Measurements from ENCODE around the gene NTN3. TPM values are rescaled to one million over a fixed set of nuclear protein-coding genes. Genes with fewer than 3 reads are reported as not detected.

The NTN3 gene
- 0.71 TPM for total RNA-seq
- 0.02 TPM for polyA plus RNA-seq
- long read RNA-seq, donor 1, result 0 reads
- long read RNA-seq, donor 2, result 0 reads
- long read RNA-seq, donor 3, result 0 reads
- long read RNA-seq, donor 4, result 0 reads
- long read RNA-seq, donor 5, result 0 reads
- long read RNA-seq, donor 6, result 0 reads
- long read RNA-seq, donor 7, result 0 reads
- long read RNA-seq, donor 8, result 0 reads
- long read RNA-seq, donor 9, result 0 reads
- long read RNA-seq, donor 10, result 0 reads

DNA sequence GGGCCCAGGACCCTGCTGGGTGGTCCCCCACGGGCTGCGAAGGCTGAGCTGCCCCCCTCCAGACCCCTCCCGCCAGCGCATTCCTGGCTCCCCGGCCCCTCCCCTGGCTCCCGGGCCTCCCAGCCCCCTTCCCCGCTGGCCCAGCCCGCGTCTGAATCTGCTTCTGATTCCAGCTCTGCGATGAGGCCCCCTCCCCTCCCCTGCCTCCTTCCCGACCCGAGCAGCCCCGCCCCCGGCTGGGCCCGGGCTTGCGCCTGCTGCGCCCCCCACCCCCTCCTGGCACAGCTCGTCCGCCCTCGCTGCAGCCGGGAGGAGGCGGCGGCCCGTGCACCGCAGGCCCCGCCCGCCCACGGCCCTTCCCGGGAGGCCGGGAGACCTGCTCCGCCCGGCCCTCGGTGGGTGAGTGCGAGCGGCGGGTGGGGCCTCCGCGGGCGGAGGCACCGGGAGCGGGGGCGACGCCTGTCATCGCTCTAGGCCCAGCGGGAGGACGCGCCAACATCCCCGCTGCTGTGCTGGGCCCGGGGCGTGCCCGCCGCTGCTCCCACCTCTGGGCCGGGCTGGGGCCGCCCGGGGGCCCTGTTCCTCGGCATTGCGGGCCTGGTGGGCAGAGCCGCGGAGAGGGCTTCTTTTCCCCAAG, at the start of gene NTN3:
Gene NTN3 (plus strand): TSS at position 282 of the 637 bp plus-strand sequence. CDS start 405 bp downstream, outside the sequence.
- WGBS, result 2% methylated on average over 59 of the region's 59 CpGs
- Histone ChIP-seq H3K9me3 (ENCODE audit: control insufficient read depth in 2 of 2, insufficient read depth in 1 of 2, low read length in 1 of 2) (no peaks in the 10 kb centered on the region), H3K27ac (ENCODE audit: low read depth in 1 of 2, low read length in 1 of 2) (peak within 1 kb of the TSS in 1 of 2 donors; percentile 8), H3K27me3 (ENCODE audit: control insufficient read depth in 2 of 2, insufficient read depth in 1 of 2, low read length in 1 of 2) (peaks cover 85 to 87% of the 10 kb centered on the region in 2 donors), H3K4me1 (ENCODE audit: control insufficient read depth in 2 of 2, insufficient read depth in 2 of 2, low read length in 2 of 2) (peaks cover 23 to 61% of the 10 kb centered on the region in 2 donors), H3K4me3 (ENCODE audit: low read length in 2 of 2) (peak within 1 kb of the TSS in 1 of 2 donors; percentile 19), H3K36me3 (ENCODE audit: control insufficient read depth in 2 of 2, insufficient read depth in 2 of 2, low read length in 1 of 2) (no peaks in the 10 kb centered on the region)
- DNase-seq (ENCODE audit: low read depth in 6 of 9, low spot score in 9 of 9), result peak in 1 of 9 donors; percentile 26

DNA sequence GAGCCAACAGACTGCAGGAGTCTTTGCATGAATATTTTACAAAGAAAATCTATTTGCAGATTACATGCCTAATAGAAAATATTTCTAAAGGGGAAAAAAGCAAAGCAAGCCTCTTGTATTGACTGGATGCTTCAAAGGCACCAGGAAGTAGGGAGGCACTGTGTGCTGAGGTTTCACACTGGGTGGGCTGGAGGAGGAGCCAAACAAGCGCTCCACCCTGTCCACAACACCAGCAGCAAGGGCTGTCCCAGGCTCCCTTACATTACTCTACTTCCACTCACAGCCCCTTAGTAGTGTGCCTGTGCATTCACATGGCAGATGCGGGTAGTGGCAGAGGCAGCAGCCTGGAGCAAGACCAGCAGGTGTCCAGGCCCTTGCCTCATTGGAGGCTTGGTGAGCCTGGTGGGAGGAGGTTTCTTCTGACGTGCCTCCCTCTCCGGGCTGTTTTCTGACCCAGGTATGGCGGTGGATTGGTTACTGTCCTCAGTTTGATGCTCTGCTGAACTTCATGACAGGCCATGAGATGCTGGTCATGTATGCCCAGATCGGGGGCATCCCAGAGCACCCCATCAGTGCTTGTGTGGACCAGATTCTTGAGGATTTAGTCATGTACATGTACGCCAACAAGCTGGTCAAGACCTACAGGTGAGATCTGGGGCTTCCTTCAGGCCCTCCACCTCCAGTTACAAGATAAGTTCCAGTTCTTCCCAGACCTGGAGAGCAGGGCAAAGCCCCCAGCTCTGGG, 48.8 kb upstream of the NTN3 start:
- H3K27ac ChIP-seq (ENCODE audit: low read depth in 1 of 2, low read length in 1 of 2), result no peak overlapping the region
- H3K4me3 ChIP-seq (ENCODE audit: low read length in 2 of 2), result no peak overlapping the region
- no peaks in the 10 kb centered on the region for H3K9me3 ChIP-seq (ENCODE audit: control insufficient read depth in 2 of 2, insufficient read depth in 1 of 2, low read length in 1 of 2)
- no peak for DNase-seq (ENCODE audit: low read depth in 6 of 9, low spot score in 9 of 9)
- no peaks in the 10 kb centered on the region for H3K36me3 ChIP-seq (ENCODE audit: control insufficient read depth in 2 of 2, insufficient read depth in 2 of 2, low read length in 1 of 2)
- peaks cover 0 to 9% of the 10 kb centered on the region in 2 donors for H3K27me3 ChIP-seq (ENCODE audit: control insufficient read depth in 2 of 2, insufficient read depth in 1 of 2, low read length in 1 of 2)
- 95% methylated on average over 7 of the region's 7 CpGs for WGBS
- H3K4me1 ChIP-seq (ENCODE audit: control insufficient read depth in 2 of 2, insufficient read depth in 2 of 2, low read length in 2 of 2), result peaks cover 0 to 7% of the 10 kb centered on the region in 2 donors

DNA sequence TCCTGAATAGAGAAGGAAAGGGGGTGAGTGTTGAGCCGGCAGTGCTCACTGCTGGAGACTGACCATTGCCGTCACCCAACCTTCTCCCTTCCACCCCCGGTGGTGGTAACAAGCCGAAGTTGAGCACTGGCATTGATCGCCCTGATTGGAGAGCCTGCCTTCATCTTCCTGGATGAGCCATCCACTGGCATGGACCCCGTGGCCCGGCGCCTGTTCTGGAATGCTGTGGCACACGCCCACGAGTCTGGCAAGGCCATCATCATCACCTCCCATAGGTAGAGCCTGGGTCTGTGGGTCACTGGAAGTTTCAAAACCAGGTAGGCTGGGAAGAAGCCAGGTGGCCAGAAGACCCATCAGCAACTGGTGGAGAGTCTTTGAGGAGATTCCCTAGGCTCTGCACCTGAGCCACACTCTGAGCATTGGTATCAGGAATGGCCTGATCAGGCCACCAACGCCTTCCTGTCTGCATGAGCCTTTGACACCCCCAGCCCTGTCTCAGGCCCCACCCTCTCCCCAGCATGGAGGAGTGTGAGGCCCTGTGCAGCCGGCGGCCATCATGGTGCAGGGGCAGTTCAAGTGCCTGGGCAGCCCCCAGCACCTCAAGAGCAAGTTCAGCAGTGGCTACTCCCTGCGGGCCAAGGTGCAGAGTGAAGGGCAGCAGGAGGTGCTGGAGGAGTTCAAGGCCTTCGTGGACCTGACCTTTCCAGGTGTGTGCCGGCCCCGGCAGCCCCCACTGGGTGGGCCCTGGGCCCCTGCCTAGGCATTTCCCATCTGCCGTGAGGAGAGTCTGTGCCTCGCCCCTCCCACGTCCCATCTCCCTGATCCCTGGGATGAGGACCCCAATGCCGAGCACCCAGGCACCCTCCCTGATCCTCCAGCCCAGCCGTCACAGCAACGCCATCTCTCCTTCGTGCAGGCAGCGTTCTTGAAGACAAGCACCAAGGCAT, 46.8 kb upstream of the NTN3 start:
- Histone ChIP-seq H3K27me3 (ENCODE audit: control insufficient read depth in 2 of 2, insufficient read depth in 1 of 2, low read length in 1 of 2) (peaks cover 0 to 9% of the 10 kb centered on the region in 2 donors), H3K27ac (ENCODE audit: low read depth in 1 of 2, low read length in 1 of 2) (no peak overlapping the region), H3K9me3 (ENCODE audit: control insufficient read depth in 2 of 2, insufficient read depth in 1 of 2, low read length in 1 of 2) (no peaks in the 10 kb centered on the region), H3K4me3 (ENCODE audit: low read length in 2 of 2) (no peak overlapping the region), H3K4me1 (ENCODE audit: control insufficient read depth in 2 of 2, insufficient read depth in 2 of 2, low read length in 2 of 2) (peaks cover 0 to 17% of the 10 kb centered on the region in 2 donors), H3K36me3 (ENCODE audit: control insufficient read depth in 2 of 2, insufficient read depth in 2 of 2, low read length in 1 of 2) (no peaks in the 10 kb centered on the region)
- DNase-seq (ENCODE audit: low read depth in 6 of 9, low spot score in 9 of 9), result no peak
- 98% methylated on average over 25 of the region's 25 CpGs for WGBS

DNA sequence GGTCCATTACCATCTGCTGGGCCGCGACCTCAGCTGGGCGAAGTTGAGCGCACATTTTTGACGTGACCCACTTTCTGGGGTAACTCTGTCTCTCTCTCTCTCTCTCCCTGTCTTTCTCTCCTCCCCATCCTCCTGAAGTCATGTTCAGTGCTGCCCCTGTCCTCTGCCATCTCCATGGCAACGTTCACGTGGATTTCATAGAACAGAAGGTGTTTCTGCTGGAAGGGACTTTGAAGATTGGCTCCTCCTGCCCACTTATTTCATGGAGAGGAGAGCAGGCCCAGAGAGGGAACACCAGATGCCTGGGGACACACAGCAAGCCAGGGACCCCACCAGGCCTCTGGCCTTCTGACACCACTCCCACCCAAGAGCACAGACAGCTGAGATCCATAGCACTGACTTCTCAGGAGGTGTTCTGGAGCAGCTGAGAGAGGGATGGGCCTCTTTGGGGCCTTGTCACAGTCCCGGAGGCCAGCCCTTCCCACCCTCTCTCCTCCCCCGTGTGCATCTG, 46.0 kb upstream of the NTN3 start:
- Histone ChIP-seq H3K4me1 (ENCODE audit: control insufficient read depth in 2 of 2, insufficient read depth in 2 of 2, low read length in 2 of 2) (peaks cover 4 to 21% of the 10 kb centered on the region in 2 donors), H3K4me3 (ENCODE audit: low read length in 2 of 2) (no peak overlapping the region), H3K27ac (ENCODE audit: low read depth in 1 of 2, low read length in 1 of 2) (no peak overlapping the region), H3K9me3 (ENCODE audit: control insufficient read depth in 2 of 2, insufficient read depth in 1 of 2, low read length in 1 of 2) (no peaks in the 10 kb centered on the region), H3K36me3 (ENCODE audit: control insufficient read depth in 2 of 2, insufficient read depth in 2 of 2, low read length in 1 of 2) (no peaks in the 10 kb centered on the region), H3K27me3 (ENCODE audit: control insufficient read depth in 2 of 2, insufficient read depth in 1 of 2, low read length in 1 of 2) (peaks cover 0 to 8% of the 10 kb centered on the region in 2 donors)
- no peak for DNase-seq (ENCODE audit: low read depth in 6 of 9, low spot score in 9 of 9)
- WGBS, result 95% methylated on average over 9 of the region's 9 CpGs

- no peak for DNase-seq (ENCODE audit: low read depth in 6 of 9, low spot score in 9 of 9)
- 97% methylated on average over 13 of the region's 13 CpGs for WGBS
- peaks cover 0 to 4% of the 10 kb centered on the region in 2 donors for H3K27me3 ChIP-seq (ENCODE audit: control insufficient read depth in 2 of 2, insufficient read depth in 1 of 2, low read length in 1 of 2)
- no peak overlapping the region for H3K27ac ChIP-seq (ENCODE audit: low read depth in 1 of 2, low read length in 1 of 2)
- H3K4me1 ChIP-seq (ENCODE audit: control insufficient read depth in 2 of 2, insufficient read depth in 2 of 2, low read length in 2 of 2), result peaks cover 5 to 29% of the 10 kb centered on the region in 2 donors
- H3K36me3 ChIP-seq (ENCODE audit: control insufficient read depth in 2 of 2, insufficient read depth in 2 of 2, low read length in 1 of 2), result peaks cover 0 to 5% of the 10 kb centered on the region in 2 donors
- no peaks in the 10 kb centered on the region for H3K9me3 ChIP-seq (ENCODE audit: control insufficient read depth in 2 of 2, insufficient read depth in 1 of 2, low read length in 1 of 2)
- H3K4me3 ChIP-seq (ENCODE audit: low read length in 2 of 2), result no peak overlapping the region
Measured at GRCh38 chr16:2425825-2426430, 45.2 kb upstream of the NTN3 start.

- Histone ChIP-seq H3K4me1 (ENCODE audit: control insufficient read depth in 2 of 2, insufficient read depth in 2 of 2, low read length in 2 of 2) (peaks cover 7 to 33% of the 10 kb centered on the region in 2 donors), H3K36me3 (ENCODE audit: control insufficient read depth in 2 of 2, insufficient read depth in 2 of 2, low read length in 1 of 2) (peaks cover 0 to 16% of the 10 kb centered on the region in 2 donors), H3K27ac (ENCODE audit: low read depth in 1 of 2, low read length in 1 of 2) (no peak overlapping the region), H3K4me3 (ENCODE audit: low read length in 2 of 2) (no peak overlapping the region), H3K27me3 (ENCODE audit: control insufficient read depth in 2 of 2, insufficient read depth in 1 of 2, low read length in 1 of 2) (peaks cover 0 to 2% of the 10 kb centered on the region in 2 donors), H3K9me3 (ENCODE audit: control insufficient read depth in 2 of 2, insufficient read depth in 1 of 2, low read length in 1 of 2) (no peaks in the 10 kb centered on the region)
- WGBS, result 98% methylated on average over 6 of the region's 6 CpGs
- DNase-seq (ENCODE audit: low read depth in 6 of 9, low spot score in 9 of 9), result no peak
Measured at GRCh38 chr16:2426941-2427361, 44.1 kb upstream of the NTN3 start.

DNA sequence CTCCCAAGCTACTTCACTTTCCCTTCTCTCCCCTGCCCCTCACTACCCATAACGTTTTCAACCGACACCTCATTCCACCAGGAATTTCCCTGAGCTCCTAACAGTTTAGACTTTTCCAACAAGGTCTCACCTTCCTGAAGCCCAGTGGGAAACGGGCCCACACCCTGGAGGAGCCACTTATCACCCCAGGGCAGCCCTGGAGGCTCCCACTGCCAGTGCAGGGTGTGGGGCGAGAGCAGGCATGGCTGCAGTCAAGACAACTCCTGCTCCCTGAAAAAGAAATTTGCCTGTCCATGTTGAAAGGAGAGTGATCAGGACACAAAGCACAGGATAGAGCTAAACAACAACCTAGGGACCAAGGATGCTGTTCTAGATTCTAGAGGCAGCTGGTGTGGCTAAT, 43.6 kb upstream of the NTN3 start:
- H3K4me1 ChIP-seq (ENCODE audit: control insufficient read depth in 2 of 2, insufficient read depth in 2 of 2, low read length in 2 of 2), result peaks cover 7 to 31% of the 10 kb centered on the region in 2 donors
- DNase-seq (ENCODE audit: low read depth in 6 of 9, low spot score in 9 of 9), result no peak
- no peak overlapping the region for H3K4me3 ChIP-seq (ENCODE audit: low read length in 2 of 2)
- no peak overlapping the region for H3K27ac ChIP-seq (ENCODE audit: low read depth in 1 of 2, low read length in 1 of 2)
- WGBS, result 98% methylated on average over 4 of the region's 4 CpGs
- peaks cover 0 to 2% of the 10 kb centered on the region in 2 donors for H3K27me3 ChIP-seq (ENCODE audit: control insufficient read depth in 2 of 2, insufficient read depth in 1 of 2, low read length in 1 of 2)
- H3K36me3 ChIP-seq (ENCODE audit: control insufficient read depth in 2 of 2, insufficient read depth in 2 of 2, low read length in 1 of 2), result peaks cover 4 to 21% of the 10 kb centered on the region in 2 donors
- no peaks in the 10 kb centered on the region for H3K9me3 ChIP-seq (ENCODE audit: control insufficient read depth in 2 of 2, insufficient read depth in 1 of 2, low read length in 1 of 2)

Data from thymus (tissue), 14 donors.